IMR-90 (cell line): ENCODE results near the gene IGLL1. TPM values are rescaled to one million over a fixed set of nuclear protein-coding genes. Genes with fewer than 3 reads are reported as not detected.

ENCODE experiments used
- ATAC-seq: fragments of 200-7000 bp; cut with Tn5 transposase; 2 replicates; pipeline ENCODE4 v1.9.1; 2020; ENCODE audit warnings: low read depth, mild to moderate bottlenecking, moderate library complexity
- BruUV-seq: library from RNA; stranded (reverse); fragments of 400-500 nt; replicated peaks from 2 replicates; lab custom pipeline; 2021; lab: Mats Ljungman, UMichigan
- CTCF ChIA-PET: fragments of 300-600 bp; formaldehyde crosslinking; extraction: SDS; loops from one replicate; lab custom pipeline; 2021; ENCODE audit warnings: antibody characterized with exemption; lab: Yijun Ruan, JAX
- POLR2A ChIA-PET: fragments of 300-600 bp; sonication (Branson Sonifier 250); formaldehyde crosslinking; loops from one replicate; lab custom pipeline; 2022; ENCODE audit warnings: antibody characterized with exemption; ENCODE audit not compliant: unreplicated experiment; lab: Charles Lee
- DNase-seq: peaks from one replicate; pipeline ENCODE4 v3.0.0; 2013
- H2AFZ ChIP-seq: replicated peaks from 2 replicates; pipeline ENCODE3; 2013; ENCODE audit warnings: low read length, mild to moderate bottlenecking; ENCODE audit not compliant: poor library complexity
- H2AK5ac ChIP-seq: 2 replicates; pipeline ENCODE4 v1.6.1; 2013; ENCODE audit warnings: low read depth, low read length, inconsistent platforms
- H2AK9ac ChIP-seq: replicated peaks from 2 replicates; pipeline ENCODE3; 2013; ENCODE audit warnings: mild to moderate bottlenecking, low read depth, low read length, moderate library complexity; ENCODE audit not compliant: poor library complexity
- H2BK120ac ChIP-seq: 2 replicates; pipeline ENCODE4 v1.6.1; 2013; ENCODE audit warnings: low read depth, low read length, inconsistent platforms
- H2BK15ac ChIP-seq: 3 replicates; pipeline ENCODE4 v1.6.1; 2013; ENCODE audit warnings: low read depth, low read length, inconsistent platforms
- H2BK20ac ChIP-seq: 2 replicates; pipeline ENCODE4 v1.6.1; 2013; ENCODE audit warnings: low read depth, mild to moderate bottlenecking, inconsistent platforms, low read length, moderate library complexity
- H2BK5ac ChIP-seq: 2 replicates; pipeline ENCODE4 v1.6.1; 2013; ENCODE audit warnings: mild to moderate bottlenecking, low read depth, low read length, inconsistent platforms; ENCODE audit not compliant: poor library complexity, severe bottlenecking
- H3K14ac ChIP-seq: replicated peaks from 2 replicates; pipeline ENCODE4 v1.6.1; 2013; ENCODE audit warnings: low read depth, low read length, inconsistent platforms
- H3K18ac ChIP-seq: 2 replicates; pipeline ENCODE4 v1.6.1; 2013; ENCODE audit warnings: low read depth, low read length, control low read depth
- H3K23ac ChIP-seq: 2 replicates; pipeline ENCODE4 v1.6.1; 2013; ENCODE audit warnings: low read depth, low read length, inconsistent platforms
- H3K27ac ChIP-seq: 2 replicates; pipeline ENCODE4 v1.5.1; 2013; ENCODE audit warnings: mild to moderate bottlenecking, control low read depth, low read length; ENCODE audit not compliant: insufficient read depth
- H3K27me3 ChIP-seq: 2 replicates; pipeline ENCODE4 v1.6.1; 2013; ENCODE audit warnings: low read length; ENCODE audit not compliant: control insufficient read depth, insufficient read depth
- H3K36me3 ChIP-seq: 2 replicates; pipeline ENCODE4 v1.6.1; 2013; ENCODE audit warnings: low read length, mixed read lengths; ENCODE audit not compliant: control insufficient read depth, insufficient read depth
- H3K4ac ChIP-seq: 2 replicates; pipeline ENCODE4 v1.6.1; 2013; ENCODE audit warnings: low read depth, low read length, inconsistent platforms
- H3K4me1 ChIP-seq: 2 replicates; pipeline ENCODE4 v1.6.1; 2013; ENCODE audit warnings: low read length, mixed read lengths; ENCODE audit not compliant: control insufficient read depth, insufficient read depth
- H3K4me2 ChIP-seq: 2 replicates; pipeline ENCODE4 v1.6.1; 2013; ENCODE audit warnings: low read depth, mild to moderate bottlenecking, control low read depth, low read length, moderate library complexity
- H3K4me3 ChIP-seq: 2 replicates; pipeline ENCODE4 v1.5.1; 2013; ENCODE audit warnings: low read depth, mild to moderate bottlenecking, control low read depth, low read length, moderate library complexity; ENCODE audit not compliant: insufficient read depth
- H3K56ac ChIP-seq: 2 replicates; pipeline ENCODE4 v1.6.1; 2013; ENCODE audit warnings: low read length, inconsistent platforms; ENCODE audit not compliant: insufficient read depth; ENCODE audit errors: extremely low read depth
- H3K79me1 ChIP-seq, 2 experiments: 2 replicates each; pipeline ENCODE4 v1.6.1; 2013; ENCODE audit warnings: low read length in 2 of 2, inconsistent platforms in 1 of 2, low read depth in 1 of 2
- H3K9ac ChIP-seq: 2 replicates; pipeline ENCODE4 v1.6.1; 2013; ENCODE audit warnings: low read depth, low read length, control low read depth
- H3K9me1 ChIP-seq: 2 replicates; pipeline ENCODE4 v1.6.1; 2013; ENCODE audit warnings: low read length, inconsistent platforms; ENCODE audit not compliant: insufficient read depth
- H3K9me3 ChIP-seq: 2 replicates; pipeline ENCODE4 v1.6.1; 2013; ENCODE audit warnings: low read length; ENCODE audit not compliant: control insufficient read depth, insufficient read depth
- H4K20me1 ChIP-seq: 2 replicates; pipeline ENCODE4 v1.6.1; 2013; ENCODE audit warnings: low read length, inconsistent platforms; ENCODE audit not compliant: insufficient read depth
- H4K5ac ChIP-seq: 2 replicates; pipeline ENCODE4 v1.6.1; 2013; ENCODE audit warnings: mild to moderate bottlenecking, low read depth, low read length, control low read depth
- H4K8ac ChIP-seq, 2 experiments: 2 replicates each; pipeline ENCODE4 v1.6.1; 2013; ENCODE audit warnings: low read depth in 2 of 2, low read length in 2 of 2, control low read depth in 1 of 2, inconsistent platforms in 1 of 2
- H4K91ac ChIP-seq: 2 replicates; pipeline ENCODE4 v1.6.1; 2013; ENCODE audit warnings: low read depth, low read length, inconsistent platforms; ENCODE audit not compliant: insufficient read depth
- BHLHE40 ChIP-seq: fragments of 150-350 bp; IDR thresholded peaks from 2 replicates; pipeline ENCODE4 v1.6.1; 2016; ENCODE audit warnings: mild to moderate bottlenecking, low read depth, low read length
- FOS ChIP-seq: fragments of 150-350 bp; IDR thresholded peaks from 2 replicates; pipeline ENCODE4 v1.6.1; 2016; ENCODE audit warnings: low read depth, low read length
- WGBS, 2 experiments: methylation state at CpG; one replicate each; pipeline versions ENCODE4 v1.1.5 to v1.1.7; 2013; ENCODE audit warnings: missing lambda C conversion rate in 2 of 2; ENCODE audit not compliant: insufficient read length in 1 of 2; ENCODE audit errors: extremely low coverage in 2 of 2; 5-methylcytosine and 5-hydroxymethylcytosine counted together
- dilution Hi-C: fragments of 300-500 bp; cut with HindIII; formaldehyde crosslinking; loops from one replicate; pipeline ENCODE4 v1.14.3; 2018; ENCODE audit warnings: low sequenced_read_pairs; ENCODE audit not compliant: unreplicated experiment
- in situ Hi-C: fragments of 300-500 bp; cut with MboI; formaldehyde crosslinking; loops from 3 replicates; pipeline ENCODE4 v1.14.3; 2019; ENCODE audit warnings: low sequenced_read_pairs, inconsistent platforms, mixed read lengths
- intact Hi-C: fragments of 100-400 bp; cut with micrococcal nuclease; formaldehyde crosslinking; loops from 2 replicates; pipeline ENCODE4 v1.10.0; 2022
- polyA plus RNA-seq, 3 experiments: library from polyadenylated mRNA; depleted of rRNA; stranded (reverse); fragments of >200 nt; gene quantifications; 2 replicates each; pipeline ENCODE4 v1.2.3, GENCODE V29; 2012; ENCODE audit warnings: low replicate concordance in 1 of 3
- total RNA-seq: library from RNA; depleted of rRNA; stranded (reverse); fragments of >200 nt; gene quantifications from 2 replicates; pipeline ENCODE4 v1.2.3, GENCODE V29; 2012
- TF ChIP-seq, protein P1 (sequence below): conservative IDR thresholded peaks from 2 replicates; pipeline ENCODE4 v1.5.1; 2012; ENCODE audit warnings: mild to moderate bottlenecking, low read depth, low read length, improper control_type of control experiment

The IGLL1 gene
- total and polyA plus RNA-seq, 2 of the 4 experiments (the other 2 are of a cell fraction), result not detected

DNA sequence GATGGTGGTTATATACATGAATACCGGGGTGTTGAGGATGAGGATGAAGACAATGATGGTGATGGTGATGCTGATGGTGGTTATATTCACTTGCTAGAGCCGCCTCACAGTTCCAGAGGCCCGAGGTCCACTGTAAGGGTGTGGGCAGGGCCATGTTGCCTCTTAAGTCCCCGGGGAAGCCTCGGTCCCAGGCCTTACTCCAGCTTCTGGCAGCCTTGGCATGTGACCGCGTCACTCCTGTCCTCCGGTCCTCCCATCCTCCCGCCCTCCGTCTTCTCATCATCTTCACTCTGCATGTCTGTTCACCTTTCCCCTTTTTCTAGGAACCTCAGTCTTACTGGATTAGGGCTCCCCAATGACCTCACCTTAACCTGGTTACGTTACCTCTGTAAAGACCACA, 54.6 kb downstream of the IGLL1 start:
- no peak overlapping the region for H3K23ac ChIP-seq
- no peak overlapping the region for H2BK5ac ChIP-seq
- H3K56ac ChIP-seq, result no peak overlapping the region
- H4K5ac ChIP-seq, result no peak overlapping the region
- H3K27me3 ChIP-seq, result peaks cover 5% of the 10 kb centered on the region; the same call in 1 of the 2 replicates
- H2BK15ac ChIP-seq, result no peak overlapping the region
- no peak overlapping the region for H3K4me2 ChIP-seq
- H3K36me3 ChIP-seq, result no peaks in the 10 kb centered on the region
- no peak overlapping the region for H3K14ac ChIP-seq
- POLR2A ChIA-PET, result no interaction called here
- no peak overlapping the region for H2AFZ ChIP-seq
- dilution Hi-C loops (no loop called here), in situ Hi-C loops (loop anchor here (10.0 kb wide), 1 partner anchor 319 kb away; no protein-coding TSS in a partner anchor), intact Hi-C loops (no loop called here)
- no peaks in the 10 kb centered on the region for H3K9me1 ChIP-seq
- H3K9ac ChIP-seq, result no peak overlapping the region
- no peak overlapping the region for H3K4me3 ChIP-seq
- DNase-seq, result no peak
- H3K4ac ChIP-seq, result no peak overlapping the region
- no peaks in the 10 kb centered on the region for H4K20me1 ChIP-seq
- H3K27ac ChIP-seq, result no peak overlapping the region
- no peaks in the 10 kb centered on the region for H3K79me1 ChIP-seq
- H2BK20ac ChIP-seq, result no peak overlapping the region
- CTCF ChIA-PET, result interaction anchor here (0.7 kb wide), 1 partner anchor 967 kb away, joined by 3 read pairs; the partner anchor contains the start of gene PRAME
- ATAC-seq, result no peak
- no peak overlapping the region for H2AK9ac ChIP-seq
- peaks cover 9% of the 10 kb centered on the region for H3K4me1 ChIP-seq
- H3K18ac ChIP-seq, result no peak overlapping the region
- no TSS peak for BruUV-seq
- H2BK120ac ChIP-seq, result no peak overlapping the region
- no peak overlapping the region for H4K8ac ChIP-seq
- TF ChIP-seq FOS, result no peak
- TF ChIP-seq BHLHE40, result no peak
- TF ChIP-seq, protein P1, sequence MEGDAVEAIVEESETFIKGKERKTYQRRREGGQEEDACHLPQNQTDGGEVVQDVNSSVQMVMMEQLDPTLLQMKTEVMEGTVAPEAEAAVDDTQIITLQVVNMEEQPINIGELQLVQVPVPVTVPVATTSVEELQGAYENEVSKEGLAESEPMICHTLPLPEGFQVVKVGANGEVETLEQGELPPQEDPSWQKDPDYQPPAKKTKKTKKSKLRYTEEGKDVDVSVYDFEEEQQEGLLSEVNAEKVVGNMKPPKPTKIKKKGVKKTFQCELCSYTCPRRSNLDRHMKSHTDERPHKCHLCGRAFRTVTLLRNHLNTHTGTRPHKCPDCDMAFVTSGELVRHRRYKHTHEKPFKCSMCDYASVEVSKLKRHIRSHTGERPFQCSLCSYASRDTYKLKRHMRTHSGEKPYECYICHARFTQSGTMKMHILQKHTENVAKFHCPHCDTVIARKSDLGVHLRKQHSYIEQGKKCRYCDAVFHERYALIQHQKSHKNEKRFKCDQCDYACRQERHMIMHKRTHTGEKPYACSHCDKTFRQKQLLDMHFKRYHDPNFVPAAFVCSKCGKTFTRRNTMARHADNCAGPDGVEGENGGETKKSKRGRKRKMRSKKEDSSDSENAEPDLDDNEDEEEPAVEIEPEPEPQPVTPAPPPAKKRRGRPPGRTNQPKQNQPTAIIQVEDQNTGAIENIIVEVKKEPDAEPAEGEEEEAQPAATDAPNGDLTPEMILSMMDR, result no peak
- no peak overlapping the region for H2AK5ac ChIP-seq
- WGBS, 2 experiments, result 95% methylated on average over 7 of the region's 11 CpGs; no CpG with 5 or more reads in 1 of the 2 experiments
- no peak overlapping the region for H4K91ac ChIP-seq
- H3K9me3 ChIP-seq, result no peaks in the 10 kb centered on the region
